LNCAP (cell line): ENCODE results near the gene RSPH1.

Source experiments
- CTCF ChIP-seq: fragments of 450-650 bp; IDR thresholded peaks from 2 replicates; pipeline ENCODE4 v1.5.1; 2017; ENCODE audit warnings: mild to moderate bottlenecking

Gene RSPH1

GRCh38 chr21:42541618-42542017 is 45.6 kb upstream of the RSPH1 start:
- no peak for TF ChIP-seq CTCF

- no peak for TF ChIP-seq CTCF
Observed at GRCh38 chr21:42541174-42541573, 45.1 kb upstream of the RSPH1 start.

GRCh38 chr21:42540396-42540795 is 44.4 kb upstream of the RSPH1 start:
- no peak for TF ChIP-seq CTCF

- peak; percentile 10; the same call in 1 of the 2 replicates for TF ChIP-seq CTCF
Observed at GRCh38 chr21:42539931-42540343, 43.9 kb upstream of the RSPH1 start.

GRCh38 chr21:42539342-42539741 is 43.3 kb upstream of the RSPH1 start:
- TF ChIP-seq CTCF: no peak

GRCh38 chr21:42538479-42539275 is 42.7 kb upstream of the RSPH1 start:
- TF ChIP-seq CTCF: no peak

- no peak; the same call in 1 of the 2 replicates for TF ChIP-seq CTCF
Observed at GRCh38 chr21:42537106-42537742, 41.2 kb upstream of the RSPH1 start.
